Epithelial cell of esophagus (primary cell): ENCODE measurements around the gene GINS2.

ENCODE experiments used
- DNase-seq: peaks from one replicate; pipeline ENCODE4 v3.0.0; 2010; ENCODE audit warnings: low read depth
- H3K4me3 ChIP-seq: 2 replicates; pipeline ENCODE4 v1.5.1; 2011; ENCODE audit warnings: mild to moderate bottlenecking, low read length, control low read depth
- CTCF ChIP-seq: IDR thresholded peaks from 2 replicates; pipeline ENCODE4 v1.5.1; 2011; ENCODE audit warnings: low read depth, mild to moderate bottlenecking, low read length, control low read depth, inconsistent platforms; ENCODE audit not compliant: insufficient read depth; ENCODE audit errors: missing control alignments

The GINS2 gene

GRCh38 chr16:85646976-85647375 lies 41.8 kb downstream of the GINS2 start:
- no peak overlapping the region for H3K4me3 ChIP-seq
- DNase-seq: no peak
- no peak for TF ChIP-seq CTCF

- H3K4me3 ChIP-seq: no peak overlapping the region
- no peak for TF ChIP-seq CTCF
- no peak for DNase-seq
Measured at GRCh38 chr16:85646358-85646907, 42.3 kb downstream of the GINS2 start.

- TF ChIP-seq CTCF: no peak
- H3K4me3 ChIP-seq: no peak overlapping the region
Measured at GRCh38 chr16:85645021-85645589, 43.6 kb downstream of the GINS2 start.

GRCh38 chr16:85644093-85644712 lies 44.6 kb downstream of the GINS2 start:
- DNase-seq: no peak
- no peak for TF ChIP-seq CTCF
- H3K4me3 ChIP-seq: no peak overlapping the region

More at GRCh38 chr16:85645021-85645589, 43.6 kb downstream of the GINS2 start:
- peak; percentile 84 for DNase-seq

- TF ChIP-seq CTCF: no peak
- no peak for DNase-seq
- H3K4me3 ChIP-seq: no peak overlapping the region
Measured at GRCh38 chr16:85643631-85644030, 45.1 kb downstream of the GINS2 start.

GRCh38 chr16:85642762-85643358 lies 45.9 kb downstream of the GINS2 start:
- no peak for DNase-seq
- no peak overlapping the region for H3K4me3 ChIP-seq
- no peak for TF ChIP-seq CTCF
